HL-60 (cell line): ENCODE results near the gene SASH1.

Experiments used
- DNase-seq, 2 experiments: peaks; one replicate each; pipeline ENCODE4 v3.0.0-alpha.2; 2010 to 2020; ENCODE audit warnings: low read depth in 1 of 2, low spot score in 1 of 2
- H3K27ac ChIP-seq: fragments of 250-450 bp; sonication (Bioruptor Pico); replicated peaks from 2 replicates; pipeline ENCODE4 v1.5.1; 2020; ENCODE audit warnings: mild to moderate bottlenecking, moderate library complexity
- H3K27me3 ChIP-seq: fragments of 250-450 bp; sonication (Bioruptor Pico); 2 replicates; pipeline ENCODE4 v1.5.1; 2021; ENCODE audit warnings: mild to moderate bottlenecking, moderate library complexity; ENCODE audit not compliant: insufficient read depth, poor library complexity, severe bottlenecking
- H3K4me3 ChIP-seq: replicated peaks from 2 replicates; pipeline ENCODE4 v1.5.1; 2011; ENCODE audit warnings: mild to moderate bottlenecking, control low read depth, low read length; ENCODE audit not compliant: insufficient read depth
- GABPA ChIP-seq: IDR thresholded peaks from 2 replicates; pipeline ENCODE4 v1.6.1; 2012; ENCODE audit warnings: low read depth
- POLR2AphosphoS5 ChIP-seq: IDR thresholded peaks from 2 replicates; pipeline ENCODE4 v1.6.1; 2012; ENCODE audit warnings: low read depth
- SPI1 ChIP-seq: IDR thresholded peaks from 2 replicates; pipeline ENCODE4 v1.6.1; 2012; ENCODE audit warnings: low read depth, mild to moderate bottlenecking, borderline replicate concordance
- TF ChIP-seq, protein P1 (sequence below): IDR thresholded peaks from 2 replicates; pipeline ENCODE4 v1.6.1; 2012; ENCODE audit warnings: low read depth; ENCODE audit not compliant: insufficient replicate concordance
- TF ChIP-seq, protein P2 (sequence below): IDR thresholded peaks from one replicate; pipeline ENCODE4 v1.5.1; 2011; ENCODE audit warnings: low read length, control low read depth, inconsistent platforms; ENCODE audit not compliant: insufficient read depth

The SASH1 gene

GRCh38 chr6:148516217-148516616 lies 173.6 kb downstream of the SASH1 start:
- Histone ChIP-seq H3K27me3 (no peaks in the 10 kb centered on the region), H3K27ac (no peak overlapping the region), H3K4me3 (no peak overlapping the region)
- TF ChIP-seq, protein P1, sequence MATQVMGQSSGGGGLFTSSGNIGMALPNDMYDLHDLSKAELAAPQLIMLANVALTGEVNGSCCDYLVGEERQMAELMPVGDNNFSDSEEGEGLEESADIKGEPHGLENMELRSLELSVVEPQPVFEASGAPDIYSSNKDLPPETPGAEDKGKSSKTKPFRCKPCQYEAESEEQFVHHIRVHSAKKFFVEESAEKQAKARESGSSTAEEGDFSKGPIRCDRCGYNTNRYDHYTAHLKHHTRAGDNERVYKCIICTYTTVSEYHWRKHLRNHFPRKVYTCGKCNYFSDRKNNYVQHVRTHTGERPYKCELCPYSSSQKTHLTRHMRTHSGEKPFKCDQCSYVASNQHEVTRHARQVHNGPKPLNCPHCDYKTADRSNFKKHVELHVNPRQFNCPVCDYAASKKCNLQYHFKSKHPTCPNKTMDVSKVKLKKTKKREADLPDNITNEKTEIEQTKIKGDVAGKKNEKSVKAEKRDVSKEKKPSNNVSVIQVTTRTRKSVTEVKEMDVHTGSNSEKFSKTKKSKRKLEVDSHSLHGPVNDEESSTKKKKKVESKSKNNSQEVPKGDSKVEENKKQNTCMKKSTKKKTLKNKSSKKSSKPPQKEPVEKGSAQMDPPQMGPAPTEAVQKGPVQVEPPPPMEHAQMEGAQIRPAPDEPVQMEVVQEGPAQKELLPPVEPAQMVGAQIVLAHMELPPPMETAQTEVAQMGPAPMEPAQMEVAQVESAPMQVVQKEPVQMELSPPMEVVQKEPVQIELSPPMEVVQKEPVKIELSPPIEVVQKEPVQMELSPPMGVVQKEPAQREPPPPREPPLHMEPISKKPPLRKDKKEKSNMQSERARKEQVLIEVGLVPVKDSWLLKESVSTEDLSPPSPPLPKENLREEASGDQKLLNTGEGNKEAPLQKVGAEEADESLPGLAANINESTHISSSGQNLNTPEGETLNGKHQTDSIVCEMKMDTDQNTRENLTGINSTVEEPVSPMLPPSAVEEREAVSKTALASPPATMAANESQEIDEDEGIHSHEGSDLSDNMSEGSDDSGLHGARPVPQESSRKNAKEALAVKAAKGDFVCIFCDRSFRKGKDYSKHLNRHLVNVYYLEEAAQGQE: no peak
- TF ChIP-seq, protein P2, sequence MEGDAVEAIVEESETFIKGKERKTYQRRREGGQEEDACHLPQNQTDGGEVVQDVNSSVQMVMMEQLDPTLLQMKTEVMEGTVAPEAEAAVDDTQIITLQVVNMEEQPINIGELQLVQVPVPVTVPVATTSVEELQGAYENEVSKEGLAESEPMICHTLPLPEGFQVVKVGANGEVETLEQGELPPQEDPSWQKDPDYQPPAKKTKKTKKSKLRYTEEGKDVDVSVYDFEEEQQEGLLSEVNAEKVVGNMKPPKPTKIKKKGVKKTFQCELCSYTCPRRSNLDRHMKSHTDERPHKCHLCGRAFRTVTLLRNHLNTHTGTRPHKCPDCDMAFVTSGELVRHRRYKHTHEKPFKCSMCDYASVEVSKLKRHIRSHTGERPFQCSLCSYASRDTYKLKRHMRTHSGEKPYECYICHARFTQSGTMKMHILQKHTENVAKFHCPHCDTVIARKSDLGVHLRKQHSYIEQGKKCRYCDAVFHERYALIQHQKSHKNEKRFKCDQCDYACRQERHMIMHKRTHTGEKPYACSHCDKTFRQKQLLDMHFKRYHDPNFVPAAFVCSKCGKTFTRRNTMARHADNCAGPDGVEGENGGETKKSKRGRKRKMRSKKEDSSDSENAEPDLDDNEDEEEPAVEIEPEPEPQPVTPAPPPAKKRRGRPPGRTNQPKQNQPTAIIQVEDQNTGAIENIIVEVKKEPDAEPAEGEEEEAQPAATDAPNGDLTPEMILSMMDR: no peak
- TF ChIP-seq SPI1 (no peak), POLR2AphosphoS5 (no peak), GABPA (no peak)
- DNase-seq: no peak

GRCh38 chr6:148516617-148517016 lies 174.0 kb downstream of the SASH1 start:
- no peak overlapping the region for H3K27ac ChIP-seq
- H3K27me3 ChIP-seq: no peaks in the 10 kb centered on the region
- TF ChIP-seq SPI1 (no peak), GABPA (no peak)
- TF ChIP-seq, protein P1: no peak
- H3K4me3 ChIP-seq: no peak overlapping the region
- DNase-seq: no peak

DNA sequence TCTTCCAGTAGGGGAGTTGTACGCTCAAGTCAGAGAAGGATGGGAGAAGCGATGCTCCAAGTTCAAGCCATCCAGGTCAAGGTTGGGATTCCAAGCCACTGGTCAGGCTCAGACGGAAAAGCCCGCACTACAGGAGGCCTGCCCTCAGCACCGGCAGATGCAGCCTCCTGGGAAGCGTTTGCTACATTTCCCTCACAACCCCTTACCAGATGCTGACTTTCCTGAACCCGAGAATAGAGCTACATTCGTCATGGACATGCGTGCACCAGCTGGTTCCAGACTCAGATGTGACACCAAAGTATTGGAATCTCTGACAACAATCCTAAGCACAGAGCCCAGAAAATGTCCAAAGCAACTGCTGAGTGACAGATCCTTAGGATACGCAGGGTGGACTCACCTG lies 174.8 kb downstream of the SASH1 start:
- H3K27ac ChIP-seq: no peak overlapping the region
- H3K27me3 ChIP-seq: no peaks in the 10 kb centered on the region
- TF ChIP-seq, protein P2: no peak
- TF ChIP-seq, protein P1: no peak
- no peak for TF ChIP-seq GABPA
- TF ChIP-seq SPI1: no peak
- no peak for TF ChIP-seq POLR2AphosphoS5
- DNase-seq: no peak
- H3K4me3 ChIP-seq: no peak overlapping the region
